GM12891 (cell line): ENCODE measurements around the gene FTO.

Experiments used
- POLR2A ChIP-seq: IDR thresholded peaks from 2 replicates; pipeline ENCODE4 v1.6.1; 2011; ENCODE audit warnings: low read depth, low read length, control low read depth
- POLR2AphosphoS5 ChIP-seq: IDR thresholded peaks from 2 replicates; pipeline ENCODE4 v1.6.1; 2011; ENCODE audit warnings: low read depth, low read length, control low read depth
- POU2F2 ChIP-seq: IDR thresholded peaks from 2 replicates; pipeline ENCODE4 v1.6.1; 2011; ENCODE audit warnings: low read depth, mild to moderate bottlenecking, control low read depth, low read length, moderate library complexity
- TAF1 ChIP-seq: IDR thresholded peaks from 2 replicates; pipeline ENCODE4 v1.6.1; 2011; ENCODE audit warnings: low read depth, low read length, control low read depth

DNA sequence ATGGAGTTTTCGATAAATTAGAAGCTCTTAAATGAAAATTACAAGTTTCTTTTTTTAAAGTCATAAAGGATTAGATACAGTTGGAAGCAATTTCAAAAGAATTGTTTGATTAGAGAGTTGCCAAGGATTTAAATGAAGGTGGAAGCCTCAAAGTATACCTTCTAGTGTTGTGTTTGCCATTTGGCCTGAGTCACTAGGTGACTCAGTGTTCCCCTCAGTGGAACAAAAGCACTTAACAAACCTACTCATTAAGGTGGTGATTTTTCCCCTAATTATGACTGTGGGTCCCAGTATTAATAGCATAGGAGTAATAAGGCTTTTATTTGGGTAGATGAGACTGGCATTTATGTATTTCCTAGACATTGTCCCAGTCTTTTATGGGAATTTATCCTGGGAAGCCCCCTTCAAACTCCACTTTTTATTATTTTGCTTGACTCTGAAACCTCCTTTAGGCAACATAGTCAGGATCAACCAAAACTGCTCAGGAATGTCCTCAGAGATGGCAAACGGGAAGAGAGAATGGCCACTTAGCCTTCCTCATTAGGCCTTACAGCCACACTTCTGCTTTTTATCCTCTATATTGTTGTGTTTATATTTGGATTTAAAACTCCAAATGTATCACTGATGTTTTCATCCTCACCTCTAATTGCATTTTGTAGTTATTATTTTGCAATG, 161.0 kb downstream of the FTO start:
- TF ChIP-seq POLR2AphosphoS5 = no peak
- TF ChIP-seq TAF1 = no peak
- no peak for TF ChIP-seq POLR2A
- TF ChIP-seq POU2F2 = no peak
